ENCODE results near the gene CHAC1. TPM values are rescaled to one million over a fixed set of nuclear protein-coding genes. Genes with fewer than 3 reads are reported as not detected.

Gene CHAC1
- total and polyA plus RNA-seq, 2 of the 13 experiments (the other 11 are each of a cell fraction or from before 2014, with no cell fraction given), result 0.44 TPM; not detected in 1

GRCh38 chr15:40944510-40945296 lies 8.6 kb upstream of the CHAC1 start (continued):
- no peak for TF ChIP-seq ZNF142 (CRISPR knock-in tag; IDR thresholded peaks at IDR 0.05)
- TF ChIP-seq ZNF124 (CRISPR knock-in tag; IDR thresholded peaks at IDR 0.05), result no peak
- no peak for TF ChIP-seq ZNF501 (CRISPR knock-in tag; IDR thresholded peaks at IDR 0.05)
- TF ChIP-seq SOX13 (IDR thresholded peaks at IDR 0.05), result no peak
- TF ChIP-seq SOX13 (CRISPR knock-in tag; conservative IDR thresholded peaks at IDR 0.05 in 1 of 2, IDR thresholded peaks at IDR 0.05 in 1 of 2), result no peak
- no peak for TF ChIP-seq JUNB (CRISPR knock-in tag; IDR thresholded peaks at IDR 0.05; ENCODE audit: borderline replicate concordance)
- TF ChIP-seq GFI1 (CRISPR knock-in tag; IDR thresholded peaks at IDR 0.05; ENCODE audit: borderline replicate concordance), result 0 out of 2 replicates have a peak, but pooled peaks have one; percentile 22
- TF ChIP-seq ZNF44 (CRISPR knock-in tag; IDR thresholded peaks at IDR 0.05), result no peak
- peak; percentile 67; the same call in 1 of the 2 replicates for TF ChIP-seq RERE (CRISPR knock-in tag; IDR thresholded peaks at IDR 0.05; ENCODE audit: low read depth)
- no peak for TF ChIP-seq ARID2 (CRISPR knock-in tag; IDR thresholded peaks at IDR 0.05; ENCODE audit: borderline replicate concordance)
- no peak for TF ChIP-seq DDIT3 (CRISPR knock-in tag; IDR thresholded peaks at IDR 0.05)
- TF ChIP-seq ZSCAN12 (CRISPR knock-in tag; IDR thresholded peaks at IDR 0.05), result no peak
- TF ChIP-seq NAIF1 (CRISPR knock-in tag; IDR thresholded peaks at IDR 0.05; ENCODE audit: borderline replicate concordance), result no peak
- TF ChIP-seq ZNF547 (CRISPR knock-in tag; IDR thresholded peaks at IDR 0.05), result no peak
- no peak for TF ChIP-seq TP53 (CRISPR knock-in tag; conservative IDR thresholded peaks at IDR 0.05)
- no peak for TF ChIP-seq MZF1 (CRISPR knock-in tag; IDR thresholded peaks at IDR 0.05; ENCODE audit: borderline replicate concordance)
- no peak for TF ChIP-seq IKZF4 (CRISPR knock-in tag; IDR thresholded peaks at IDR 0.05; ENCODE audit: borderline replicate concordance, low read depth, not compliant biosample characterization)
- 0 out of 2 replicates have a peak, but pooled peaks have one; percentile 28 for TF ChIP-seq NCOA2 (CRISPR knock-in tag; IDR thresholded peaks at IDR 0.05)
